K562 (cell line): ENCODE measurements around the gene ABHD14A. TPM values are rescaled to one million over a fixed set of nuclear protein-coding genes. Genes with fewer than 3 reads are reported as not detected.
A peak's percentile ranks its signal among the peaks of the same experiment; 100 is the strongest.

Experiments
- CBFB ChIP-seq: sonication (generic); formaldehyde crosslinking; IDR thresholded peaks from 2 replicates; pipeline ENCODE4 v1.4.0; 2020; ENCODE audit warnings: mild to moderate bottlenecking, missing genetic modification reagents
- EP300 ChIP-seq: IDR thresholded peaks from 2 replicates; pipeline ENCODE4 v1.6.1; 2012; ENCODE audit warnings: low read length, improper control_type of control experiment
- ETV1 ChIP-seq: fragments of 450-650 bp; conservative IDR thresholded peaks from 2 replicates; pipeline ENCODE4 v1.6.1; 2016; ENCODE audit warnings: missing genetic modification characterization, control low read depth, low read depth, missing compliant biosample characterization
- FOSL1 ChIP-seq: fragments of 200-800 bp; sonication (Bioruptor generic); conservative IDR thresholded peaks from 2 replicates; pipeline ENCODE4 v1.6.1; 2016; ENCODE audit warnings: missing genetic modification characterization, missing compliant biosample characterization
- ILK ChIP-seq: fragments of 450-650 bp; IDR thresholded peaks from 2 replicates; pipeline ENCODE4 v1.6.1; 2016; ENCODE audit warnings: missing genetic modification characterization, low read depth, mild to moderate bottlenecking, missing compliant biosample characterization, moderate library complexity, borderline replicate concordance
- KAT2B ChIP-seq: IDR thresholded peaks from one replicate; pipeline ENCODE4 v1.6.1; 2012; ENCODE audit warnings: low read depth, mild to moderate bottlenecking, control low read depth, inconsistent platforms, low read length, moderate library complexity
- MAFK ChIP-seq: IDR thresholded peaks from 2 replicates; pipeline ENCODE4 v1.6.1; 2011; ENCODE audit warnings: low read length, improper control_type of control experiment
- PTBP1 ChIP-seq: fragments of 200-400 bp; formaldehyde crosslinking; IDR thresholded peaks from 2 replicates; pipeline ENCODE4 v1.6.1; 2017; ENCODE audit warnings: low read depth, low read length
- RNF2 ChIP-seq: sonication (generic); IDR thresholded peaks from 2 replicates; pipeline ENCODE4 v1.6.1; 2016
- SAFB2 ChIP-seq: fragments of 200-400 bp; formaldehyde crosslinking; IDR thresholded peaks from 2 replicates; pipeline ENCODE4 v1.6.1; 2018; ENCODE audit warnings: borderline replicate concordance, low read length, low read depth, moderate library complexity; ENCODE audit not compliant: severe bottlenecking
- STAG1 ChIP-seq: sonication (generic); formaldehyde crosslinking; IDR thresholded peaks from 2 replicates; pipeline ENCODE4 v1.5.0; 2020; ENCODE audit warnings: missing genetic modification reagents, borderline replicate concordance
- WHSC1 ChIP-seq: IDR thresholded peaks from one replicate; pipeline ENCODE4 v1.6.1; 2012; ENCODE audit warnings: low read length, control low read depth, inconsistent platforms
- XRCC4 ChIP-seq: IDR thresholded peaks from one replicate; pipeline ENCODE4 v1.6.1; 2011; ENCODE audit not compliant: insufficient read depth, insufficient read length; ENCODE audit errors: extremely low read depth
- ZBTB34 ChIP-seq: fragments of 250-450 bp; sonication (Bioruptor Pico); IDR thresholded peaks from 2 replicates; pipeline ENCODE4 v1.8.0; 2021; ENCODE audit warnings: mild to moderate bottlenecking, moderate library complexity
- ZC3H8 ChIP-seq: fragments of 450-650 bp; IDR thresholded peaks from 2 replicates; pipeline ENCODE4 v1.6.1; 2017
- ZNF444 ChIP-seq: fragments of 250-450 bp; sonication (Bioruptor Pico); IDR thresholded peaks from 2 replicates; pipeline ENCODE4 v1.4.0; 2020; ENCODE audit warnings: mild to moderate bottlenecking, moderate library complexity
- ZNF561 ChIP-seq: fragments of 450-650 bp; formaldehyde crosslinking; conservative IDR thresholded peaks from 2 replicates; pipeline ENCODE4 v1.4.0; 2020; ENCODE audit warnings: mild to moderate bottlenecking, moderate library complexity
- ZNF589 ChIP-seq: fragments of 200-800 bp; sonication (Bioruptor generic); IDR thresholded peaks from 2 replicates; pipeline ENCODE4 v1.6.1; 2016; ENCODE audit warnings: low read depth, missing genetic modification characterization, missing compliant biosample characterization
- polyA plus RNA-seq, 8 experiments: library from polyadenylated mRNA; depleted of rRNA in 4 of 8; stranded (reverse) in 5 of 8; unstranded in 3 of 8; fragments of >200 nt; fragmentation: Nextera tagmentation in 2 of 8; fragmentation: Illumina TruSeq in 1 of 8; extraction: Ambion mirVana in 2 of 8; extraction: Trizol in 1 of 8; gene quantifications; 2 replicates each; pipeline versions ENCODE4 v1.2.1 to v1.2.3, GENCODE V29; 2011 to 2014; ENCODE audit warnings: inconsistent platforms in 1 of 8, missing spikeins in 1 of 8
- total RNA-seq, 7 experiments: library from RNA; depleted of rRNA in 6 of 7; stranded (reverse); fragments of >200 nt in 6 of 7; fragmentation: Illumina TruSeq in 2 of 7; extraction: Trizol in 2 of 7; gene quantifications; 2 replicates each; pipeline versions ENCODE4 v1.2.1 to v1.2.3, GENCODE V29; 2011 to 2021; ENCODE audit warnings: low replicate concordance in 1 of 7
- TF ChIP-seq, protein P1 (sequence below): IDR thresholded peaks from 2 replicates; pipeline ENCODE4 v1.6.1; 2011; ENCODE audit warnings: borderline replicate concordance, low read depth, mild to moderate bottlenecking, moderate library complexity, low read length; ENCODE audit not compliant: insufficient read depth, poor library complexity, severe bottlenecking
- TF ChIP-seq, protein P2 (sequence below): fragments of 450-650 bp; IDR thresholded peaks from 2 replicates; pipeline ENCODE4 v1.6.1; 2016; ENCODE audit warnings: antibody characterized with exemption
- TF ChIP-seq, protein P3 (sequence below): IDR thresholded peaks from 2 replicates; pipeline ENCODE4 v1.6.1; 2014; ENCODE audit warnings: antibody characterized with exemption
- TF ChIP-seq, protein P4 (sequence below): fragments of 250-450 bp; sonication (Bioruptor Pico); IDR thresholded peaks from 2 replicates; pipeline ENCODE4 v1.5.0; 2021

ABHD14A gene
- total and polyA plus RNA-seq, 9 of the 15 experiments (the other 6 are each of a cell fraction or from before 2014, with no cell fraction given), result 0.90 to 10.5 (median 8.3) TPM

DNA sequence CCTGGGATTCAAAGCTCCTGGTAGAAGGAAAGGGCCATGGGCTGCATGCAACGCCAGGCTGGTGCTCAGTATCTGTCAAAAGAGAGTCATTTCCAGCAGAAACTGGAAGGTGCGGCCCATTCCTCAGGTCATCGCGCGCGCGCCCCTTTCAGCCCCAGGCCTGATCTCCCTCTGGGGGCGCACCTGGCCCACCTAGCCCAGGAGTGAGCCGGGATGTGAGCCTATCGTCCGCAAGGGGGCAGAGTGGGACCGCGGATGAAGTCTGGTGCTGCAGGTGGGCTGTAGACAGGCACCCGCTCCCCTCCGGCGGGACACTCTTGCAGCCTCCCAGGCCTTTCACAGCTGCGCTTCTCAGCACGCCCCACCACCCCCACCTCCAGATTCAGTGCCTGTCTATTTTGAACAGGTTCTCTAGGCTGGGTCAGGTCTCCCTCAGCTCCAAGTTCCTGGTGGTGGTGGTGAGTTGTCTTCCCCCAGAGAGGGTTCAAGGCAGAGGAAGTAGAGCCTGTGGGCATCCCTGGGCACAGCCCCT, 26.6 kb downstream of the ABHD14A start (continued):
- TF ChIP-seq, protein P1, sequence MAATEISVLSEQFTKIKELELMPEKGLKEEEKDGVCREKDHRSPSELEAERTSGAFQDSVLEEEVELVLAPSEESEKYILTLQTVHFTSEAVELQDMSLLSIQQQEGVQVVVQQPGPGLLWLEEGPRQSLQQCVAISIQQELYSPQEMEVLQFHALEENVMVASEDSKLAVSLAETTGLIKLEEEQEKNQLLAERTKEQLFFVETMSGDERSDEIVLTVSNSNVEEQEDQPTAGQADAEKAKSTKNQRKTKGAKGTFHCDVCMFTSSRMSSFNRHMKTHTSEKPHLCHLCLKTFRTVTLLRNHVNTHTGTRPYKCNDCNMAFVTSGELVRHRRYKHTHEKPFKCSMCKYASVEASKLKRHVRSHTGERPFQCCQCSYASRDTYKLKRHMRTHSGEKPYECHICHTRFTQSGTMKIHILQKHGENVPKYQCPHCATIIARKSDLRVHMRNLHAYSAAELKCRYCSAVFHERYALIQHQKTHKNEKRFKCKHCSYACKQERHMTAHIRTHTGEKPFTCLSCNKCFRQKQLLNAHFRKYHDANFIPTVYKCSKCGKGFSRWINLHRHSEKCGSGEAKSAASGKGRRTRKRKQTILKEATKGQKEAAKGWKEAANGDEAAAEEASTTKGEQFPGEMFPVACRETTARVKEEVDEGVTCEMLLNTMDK, result peak; percentile 30
- no peak for TF ChIP-seq ZNF444 (CRISPR knock-in tag)
- no peak for TF ChIP-seq SAFB2
- TF ChIP-seq, protein P2, sequence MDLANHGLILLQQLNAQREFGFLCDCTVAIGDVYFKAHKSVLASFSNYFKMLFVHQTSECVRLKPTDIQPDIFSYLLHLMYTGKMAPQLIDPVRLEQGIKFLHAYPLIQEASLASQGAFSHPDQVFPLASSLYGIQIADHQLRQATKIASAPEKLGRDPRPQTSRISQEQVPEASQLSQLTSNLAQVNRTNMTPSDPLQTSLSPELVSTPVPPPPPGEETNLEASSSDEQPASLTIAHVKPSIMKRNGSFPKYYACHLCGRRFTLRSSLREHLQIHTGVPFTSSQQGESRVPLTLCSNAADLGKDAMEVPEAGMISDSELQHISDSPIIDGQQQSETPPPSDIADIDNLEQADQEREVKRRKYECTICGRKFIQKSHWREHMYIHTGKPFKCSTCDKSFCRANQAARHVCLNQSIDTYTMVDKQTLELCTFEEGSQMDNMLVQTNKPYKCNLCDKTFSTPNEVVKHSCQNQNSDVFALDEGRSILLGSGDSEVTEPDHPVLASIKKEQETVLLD, result 0 out of 2 replicates have a peak, but pooled peaks have one; percentile 21
- no peak for TF ChIP-seq XRCC4
- no peak for TF ChIP-seq ZNF589 (CRISPR knock-in tag)
- no peak for TF ChIP-seq ZBTB34
- peak; percentile 78; the same call in 1 of the 2 replicates for TF ChIP-seq STAG1 (CRISPR knock-in tag)
- TF ChIP-seq PTBP1, result no peak
- no peak for TF ChIP-seq KAT2B
- TF ChIP-seq CBFB (CRISPR knock-in tag), result no peak
- no peak for TF ChIP-seq RNF2
- TF ChIP-seq, protein P3, sequence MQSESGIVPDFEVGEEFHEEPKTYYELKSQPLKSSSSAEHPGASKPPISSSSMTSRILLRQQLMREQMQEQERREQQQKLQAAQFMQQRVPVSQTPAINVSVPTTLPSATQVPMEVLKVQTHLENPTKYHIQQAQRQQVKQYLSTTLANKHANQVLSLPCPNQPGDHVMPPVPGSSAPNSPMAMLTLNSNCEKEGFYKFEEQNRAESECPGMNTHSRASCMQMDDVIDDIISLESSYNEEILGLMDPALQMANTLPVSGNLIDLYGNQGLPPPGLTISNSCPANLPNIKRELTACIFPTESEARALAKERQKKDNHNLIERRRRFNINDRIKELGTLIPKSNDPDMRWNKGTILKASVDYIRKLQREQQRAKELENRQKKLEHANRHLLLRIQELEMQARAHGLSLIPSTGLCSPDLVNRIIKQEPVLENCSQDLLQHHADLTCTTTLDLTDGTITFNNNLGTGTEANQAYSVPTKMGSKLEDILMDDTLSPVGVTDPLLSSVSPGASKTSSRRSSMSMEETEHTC, result no peak
- TF ChIP-seq FOSL1 (tag), result no peak
- no peak for TF ChIP-seq EP300
- no peak for TF ChIP-seq ZNF561 (CRISPR knock-in tag)
- no peak for TF ChIP-seq ILK (tag)
- TF ChIP-seq ZC3H8, result no peak
- TF ChIP-seq MAFK, result no peak
- TF ChIP-seq WHSC1, result no peak
- TF ChIP-seq ETV1 (tag), result no peak
- TF ChIP-seq, protein P4, sequence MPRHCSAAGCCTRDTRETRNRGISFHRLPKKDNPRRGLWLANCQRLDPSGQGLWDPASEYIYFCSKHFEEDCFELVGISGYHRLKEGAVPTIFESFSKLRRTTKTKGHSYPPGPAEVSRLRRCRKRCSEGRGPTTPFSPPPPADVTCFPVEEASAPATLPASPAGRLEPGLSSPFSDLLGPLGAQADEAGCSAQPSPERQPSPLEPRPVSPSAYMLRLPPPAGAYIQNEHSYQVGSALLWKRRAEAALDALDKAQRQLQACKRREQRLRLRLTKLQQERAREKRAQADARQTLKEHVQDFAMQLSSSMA (CRISPR knock-in tag), result no peak
